K562 (cell line): ENCODE results near the gene CA6. TPM values are rescaled to one million over a fixed set of nuclear protein-coding genes. Genes with fewer than 3 reads are reported as not detected.

Source experiments
- ATAC-seq: fragments of 200-7000 bp; cut with Tn5 transposase; 3 replicates; pipeline ENCODE4 v1.9.1; 2020; ENCODE audit warnings: moderate library complexity
- BruUV-seq: library from RNA; stranded (reverse); fragments of 400-500 nt; replicated peaks from 2 replicates; lab custom pipeline; 2021; lab: Mats Ljungman, UMichigan
- CTCF ChIA-PET: fragments of 300-600 bp; formaldehyde crosslinking; extraction: SDS; loops from one replicate; lab custom pipeline; 2021; ENCODE audit warnings: low intra/inter-chr PET ratio; lab: Yijun Ruan, JAX
- POLR2A ChIA-PET: fragments of 300-600, 350-650 bp; sonication (Branson Sonifier 250); formaldehyde crosslinking; extraction: SDS; loops from one replicate; lab custom pipeline; 2021; ENCODE audit warnings: antibody characterized with exemption, inconsistent platforms; lab: Yijun Ruan, JAX
- DNase-seq, 4 experiments: peaks; one replicate each; pipeline versions ENCODE4 v3.0.0 to v3.0.0-alpha.2; 2011 to 2018; ENCODE audit warnings: low spot score in 3 of 4, mixed read lengths in 3 of 4; ENCODE audit errors: extremely low read depth in 1 of 4
- FAIRE-seq: peaks from 2 replicates; lab custom pipeline; 2011; peaks lifted over from hg19 to GRCh38; lab: Jason Lieb, UNC
- H2AFZ ChIP-seq: 2 replicates; pipeline ENCODE4 v1.6.0; 2011; ENCODE audit warnings: low read depth, low read length, control low read depth, inconsistent platforms
- H3K27ac ChIP-seq: fragments of 200-600 bp; 3 replicates; pipeline ENCODE4 v1.8.0; 2011; ENCODE audit warnings: low read depth, mild to moderate bottlenecking, control low read depth, inconsistent platforms, low read length, moderate library complexity, mixed read lengths; ENCODE audit errors: extremely low read depth
- H3K27me3 ChIP-seq, 2 experiments: fragments of 300-600 bp in 1 of 2; 2 replicates in 1 of 2; 3 replicates in 1 of 2; pipeline versions ENCODE4 v1.6.0 to v1.8.0; 2011; ENCODE audit warnings: inconsistent platforms in 2 of 2, low read length in 2 of 2, mild to moderate bottlenecking in 1 of 2, mixed read lengths in 1 of 2, moderate library complexity in 1 of 2; ENCODE audit not compliant: control insufficient read depth in 2 of 2, insufficient read depth in 2 of 2
- H3K36me3 ChIP-seq: fragments of 300-600 bp; 3 replicates; pipeline ENCODE4 v1.8.0; 2011; ENCODE audit warnings: mild to moderate bottlenecking, low read length, inconsistent platforms; ENCODE audit not compliant: control insufficient read depth, insufficient read depth
- H3K4me1 ChIP-seq, 2 experiments: fragments of 200-600 bp in 1 of 2; replicated peaks in 1 of 2; 2 replicates in 1 of 2; 3 replicates in 1 of 2; pipeline versions ENCODE4 v1.5.1 to v1.8.0; 2011; ENCODE audit warnings: inconsistent platforms in 2 of 2, low read length in 2 of 2, mild to moderate bottlenecking in 1 of 2, mixed read lengths in 1 of 2, moderate library complexity in 1 of 2; ENCODE audit not compliant: control insufficient read depth in 2 of 2, insufficient read depth in 2 of 2
- H3K4me2 ChIP-seq: 2 replicates; pipeline ENCODE4 v1.6.1; 2011; ENCODE audit warnings: low read length, control low read depth, inconsistent platforms, mixed read lengths; ENCODE audit not compliant: insufficient read depth
- H3K4me3 ChIP-seq: fragments of 200-600 bp; sonication (generic), shearing (Covaris generic); 2 replicates; pipeline ENCODE4 v1.5.1; 2016; ENCODE audit warnings: control low read depth, inconsistent platforms
- H3K79me2 ChIP-seq: fragments of 200-600 bp; 3 replicates; pipeline ENCODE4 v1.8.0; 2011; ENCODE audit warnings: low read length, inconsistent platforms; ENCODE audit not compliant: control insufficient read depth, insufficient read depth
- H3K9ac ChIP-seq, 2 experiments: 2 replicates each; pipeline versions ENCODE4 v1.6.0 to v1.6.1; 2011; ENCODE audit warnings: low read depth in 2 of 2, low read length in 2 of 2, control low read depth in 1 of 2, inconsistent platforms in 1 of 2, mild to moderate bottlenecking in 1 of 2, mixed read lengths in 1 of 2; ENCODE audit not compliant: insufficient read depth in 1 of 2
- H3K9me1 ChIP-seq: one replicate; pipeline ENCODE4 v1.6.0; 2011; ENCODE audit warnings: inconsistent platforms, mild to moderate bottlenecking, low read length, moderate library complexity; ENCODE audit not compliant: control insufficient read depth, insufficient read depth
- H3K9me3 ChIP-seq: replicated peaks from 2 replicates; pipeline ENCODE4 v1.5.1; 2011; ENCODE audit warnings: low read depth, low read length, inconsistent platforms; ENCODE audit not compliant: control insufficient read depth, insufficient read depth
- H4K20me1 ChIP-seq: replicated peaks from 2 replicates; pipeline ENCODE4 v1.6.1; 2011; ENCODE audit warnings: low read length, inconsistent platforms, mixed read lengths; ENCODE audit not compliant: control insufficient read depth, insufficient read depth
- DDX20 ChIP-seq: fragments of 450-650 bp; IDR thresholded peaks from 2 replicates; pipeline ENCODE4 v1.6.1; 2016; ENCODE audit warnings: missing genetic modification characterization, low read depth, mild to moderate bottlenecking, missing compliant biosample characterization, moderate library complexity
- HMG20B ChIP-seq: fragments of 250-450 bp; sonication (Bioruptor Pico); IDR thresholded peaks from 2 replicates; pipeline ENCODE4 v1.5.0; 2021; ENCODE audit warnings: mild to moderate bottlenecking
- IRF1 ChIP-seq: sonication (generic); formaldehyde crosslinking; IDR thresholded peaks from 2 replicates; pipeline ENCODE4 v1.8.0; 2022; ENCODE audit warnings: missing genetic modification reagents, mild to moderate bottlenecking, borderline replicate concordance
- KAT7 ChIP-seq: sonication (generic); formaldehyde crosslinking; IDR thresholded peaks from 2 replicates; pipeline ENCODE4 v1.8.0; 2022; ENCODE audit warnings: missing genetic modification reagents, mild to moderate bottlenecking, borderline replicate concordance
- KLF1 ChIP-seq: fragments of 450-650 bp; IDR thresholded peaks from 2 replicates; pipeline ENCODE4 v1.6.1; 2016; ENCODE audit warnings: missing genetic modification characterization, missing compliant biosample characterization
- MAFG ChIP-seq: fragments of 450-650 bp; conservative IDR thresholded peaks from 2 replicates; pipeline ENCODE4 v1.6.1; 2016; ENCODE audit warnings: missing genetic modification characterization, missing compliant biosample characterization
- RHOXF2B ChIP-seq: fragments of 250-450 bp; sonication (Bioruptor Pico); conservative IDR thresholded peaks from 2 replicates; pipeline ENCODE4 v1.5.1; 2021
- SMARCE1 ChIP-seq: fragments of 450-650 bp; IDR thresholded peaks from 2 replicates; pipeline ENCODE4 v1.7.1; 2016; ENCODE audit warnings: mild to moderate bottlenecking
- SREBF1 ChIP-seq: fragments of 150-350 bp; IDR thresholded peaks from 2 replicates; pipeline ENCODE4 v1.6.1; 2014; ENCODE audit warnings: antibody characterized with exemption, low read depth, low read length, borderline replicate concordance
- ZNF324 ChIP-seq: fragments of 250-450 bp; sonication (Bioruptor Pico); IDR thresholded peaks from 2 replicates; pipeline ENCODE4 v1.4.0; 2020; ENCODE audit warnings: mild to moderate bottlenecking
- ZNF695 ChIP-seq: fragments of 450-650 bp; formaldehyde crosslinking; IDR thresholded peaks from 2 replicates; pipeline ENCODE4 v1.4.0; 2020; ENCODE audit warnings: mild to moderate bottlenecking, moderate library complexity
- WGBS: fragments of 100-300 bp; shearing (Covaris generic); methylation state at CpG from one replicate; pipeline ENCODE4 v1.1.6; 2016; ENCODE audit warnings: low coverage, mixed read lengths; ENCODE audit not compliant: insufficient coverage; ENCODE audit errors: missing lambda C conversion rate; 5-methylcytosine and 5-hydroxymethylcytosine counted together
- in situ Hi-C: fragments of 300-500 bp; cut with MboI; formaldehyde crosslinking; loops from 4 replicates; pipeline ENCODE4 v1.15.0; 2018; ENCODE audit warnings: inconsistent platforms, mixed read lengths
- intact Hi-C: fragments of 100-400 bp; cut with micrococcal nuclease; formaldehyde crosslinking; loops from 2 replicates; pipeline ENCODE4 v1.14.2; 2022
- polyA plus RNA-seq, 8 experiments: library from polyadenylated mRNA; depleted of rRNA in 4 of 8; stranded (reverse) in 5 of 8; unstranded in 3 of 8; fragments of >200 nt; fragmentation: Nextera tagmentation in 2 of 8; fragmentation: Illumina TruSeq in 1 of 8; extraction: Ambion mirVana in 2 of 8; extraction: Trizol in 1 of 8; gene quantifications; 2 replicates each; pipeline versions ENCODE4 v1.2.1 to v1.2.3, GENCODE V29; 2011 to 2014; ENCODE audit warnings: inconsistent platforms in 1 of 8, missing spikeins in 1 of 8
- total RNA-seq, 7 experiments: library from RNA; depleted of rRNA in 6 of 7; stranded (reverse); fragments of >200 nt in 6 of 7; fragmentation: Illumina TruSeq in 2 of 7; extraction: Trizol in 2 of 7; gene quantifications; 2 replicates each; pipeline versions ENCODE4 v1.2.1 to v1.2.3, GENCODE V29; 2011 to 2021; ENCODE audit warnings: low replicate concordance in 1 of 7

Gene CA6
- total and polyA plus RNA-seq, 9 of the 15 experiments (the other 6 are each of a cell fraction or from before 2014, with no cell fraction given) = not detected

GRCh38 chr1:8988618-8988967, 42.9 kb downstream of the CA6 start:
- Histone ChIP-seq H3K79me2 (no peaks in the 10 kb centered on the region), H2AFZ (no peak overlapping the region), H3K4me2 (no peak overlapping the region), H3K9ac (no peak overlapping the region), H3K36me3 (no peaks in the 10 kb centered on the region), H3K27ac (no peak overlapping the region), H3K4me1 (no peaks in the 10 kb centered on the region), H3K27me3 (peaks cover 8 to 32% of the 10 kb centered on the region in 2 experiments), H4K20me1 (no peaks in the 10 kb centered on the region), H3K9me1 (no peaks in the 10 kb centered on the region), H3K9me3 (no peaks in the 10 kb centered on the region; the same call in 1 of the 2 replicates), H3K4me3 (no peak overlapping the region)
- BruUV-seq = no TSS peak
- no peak for FAIRE-seq
- no peak for DNase-seq
- TF ChIP-seq DDX20 (tag) = no peak
- TF ChIP-seq SREBF1 = no peak
- no peak for TF ChIP-seq SMARCE1
- no peak for TF ChIP-seq HMG20B (CRISPR knock-in tag)
- TF ChIP-seq KLF1 (tag) = no peak
- TF ChIP-seq MAFG (tag) = no peak
- no peak for TF ChIP-seq RHOXF2B (CRISPR knock-in tag)
- TF ChIP-seq IRF1 (CRISPR knock-in tag) = no peak
- TF ChIP-seq KAT7 (CRISPR knock-in tag) = no peak
- TF ChIP-seq ZNF324 (CRISPR knock-in tag) = no peak
- TF ChIP-seq ZNF695 (CRISPR knock-in tag) = no peak
- POLR2A ChIA-PET = interaction anchor here (0.6 to 1.0 kb wide), 4 partner anchors 17 to 534 kb away, joined by 3 to 4 read pairs (median 4); no protein-coding TSS in a partner anchor
- CTCF ChIA-PET = interaction anchor here (0.5 to 2.8 kb wide), 6 partner anchors 11 to 168 kb away, joined by 3 to 23 read pairs (median 6); no protein-coding TSS in a partner anchor
- no peak for ATAC-seq
- intact Hi-C loops = loop anchor here (1.0 to 2.0 kb wide), 2 partner anchors 70 to 130 kb away; no protein-coding TSS in a partner anchor
- in situ Hi-C loops = loop anchor here (5.0 kb wide), 1 partner anchor 71 kb away; no protein-coding TSS in a partner anchor
- WGBS = 2% methylated on average over 13 of the region's 13 CpGs
